OCI-LY3 (cell line): ENCODE data around the gene CTBS.
A peak's percentile ranks its signal among the peaks of the same experiment; 100 is the strongest.

Experiments
- CTCF ChIP-seq: fragments of 200-600, 300-600 bp; sonication (generic); IDR thresholded peaks from 2 replicates; pipeline ENCODE4 v1.5.1; 2014; ENCODE audit warnings: antibody characterized with exemption, low read length, low read depth
- EZH2phosphoT487 ChIP-seq: fragments of 200-600 bp; shearing (Covaris generic); IDR thresholded peaks from 2 replicates; pipeline ENCODE4 v1.6.1; 2018; ENCODE audit warnings: antibody characterized with exemption, mixed run types, low read depth

GRCh38 chr1:84620720-84621313, 46.6 kb upstream of the CTBS start:
- TF ChIP-seq CTCF (peak; percentile 88), EZH2phosphoT487 (no peak)
